Epithelial cell of proximal tubule (primary cell): Measurements from ENCODE around the gene PCED1A. TPM values are rescaled to one million over a fixed set of nuclear protein-coding genes. Genes with fewer than 3 reads are reported as not detected.

Experiments used
- DNase-seq: peaks from one replicate; pipeline ENCODE4 v3.0.0-alpha.2; 2011; ENCODE audit warnings: low read depth
- H3K4me3 ChIP-seq: 2 replicates; pipeline ENCODE4 v1.5.1; 2011; ENCODE audit warnings: low read depth, mild to moderate bottlenecking, low read length
- total RNA-seq: library from RNA; depleted of rRNA; stranded (reverse); fragments of >200 nt; gene quantifications from 2 replicates; pipeline ENCODE4 v1.2.3, GENCODE V29; 2015
- TF ChIP-seq, protein P1 (sequence below): conservative IDR thresholded peaks from 2 replicates; pipeline ENCODE4 v1.5.1; 2012; ENCODE audit warnings: low read depth, mild to moderate bottlenecking, low read length

PCED1A gene
- total RNA-seq, 1 donor from 2014 or later, result 37.5 TPM

DNA sequence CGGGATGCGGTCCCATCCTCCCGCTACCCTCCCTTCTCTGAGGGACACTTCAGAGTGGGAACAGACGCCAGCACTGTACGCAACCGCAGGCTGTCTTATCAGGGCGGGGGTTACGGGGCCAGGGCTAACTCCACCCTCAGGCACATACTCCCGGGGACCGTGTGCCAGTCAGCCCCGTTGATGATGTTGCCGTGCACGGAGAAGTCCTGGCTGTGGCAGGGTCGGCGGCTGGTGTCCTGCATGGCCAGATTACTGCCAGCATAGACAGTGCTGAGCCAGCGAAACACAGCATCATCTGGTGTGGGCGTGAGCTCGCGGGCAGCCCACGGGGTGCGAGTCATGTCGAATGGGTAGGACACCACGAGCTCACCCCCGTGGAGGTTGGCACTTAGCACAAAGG is 45.0 kb downstream of the PCED1A start:
- no peak overlapping the region for H3K4me3 ChIP-seq
- TF ChIP-seq, protein P1, sequence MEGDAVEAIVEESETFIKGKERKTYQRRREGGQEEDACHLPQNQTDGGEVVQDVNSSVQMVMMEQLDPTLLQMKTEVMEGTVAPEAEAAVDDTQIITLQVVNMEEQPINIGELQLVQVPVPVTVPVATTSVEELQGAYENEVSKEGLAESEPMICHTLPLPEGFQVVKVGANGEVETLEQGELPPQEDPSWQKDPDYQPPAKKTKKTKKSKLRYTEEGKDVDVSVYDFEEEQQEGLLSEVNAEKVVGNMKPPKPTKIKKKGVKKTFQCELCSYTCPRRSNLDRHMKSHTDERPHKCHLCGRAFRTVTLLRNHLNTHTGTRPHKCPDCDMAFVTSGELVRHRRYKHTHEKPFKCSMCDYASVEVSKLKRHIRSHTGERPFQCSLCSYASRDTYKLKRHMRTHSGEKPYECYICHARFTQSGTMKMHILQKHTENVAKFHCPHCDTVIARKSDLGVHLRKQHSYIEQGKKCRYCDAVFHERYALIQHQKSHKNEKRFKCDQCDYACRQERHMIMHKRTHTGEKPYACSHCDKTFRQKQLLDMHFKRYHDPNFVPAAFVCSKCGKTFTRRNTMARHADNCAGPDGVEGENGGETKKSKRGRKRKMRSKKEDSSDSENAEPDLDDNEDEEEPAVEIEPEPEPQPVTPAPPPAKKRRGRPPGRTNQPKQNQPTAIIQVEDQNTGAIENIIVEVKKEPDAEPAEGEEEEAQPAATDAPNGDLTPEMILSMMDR, result no peak
- DNase-seq, result no peak

DNA sequence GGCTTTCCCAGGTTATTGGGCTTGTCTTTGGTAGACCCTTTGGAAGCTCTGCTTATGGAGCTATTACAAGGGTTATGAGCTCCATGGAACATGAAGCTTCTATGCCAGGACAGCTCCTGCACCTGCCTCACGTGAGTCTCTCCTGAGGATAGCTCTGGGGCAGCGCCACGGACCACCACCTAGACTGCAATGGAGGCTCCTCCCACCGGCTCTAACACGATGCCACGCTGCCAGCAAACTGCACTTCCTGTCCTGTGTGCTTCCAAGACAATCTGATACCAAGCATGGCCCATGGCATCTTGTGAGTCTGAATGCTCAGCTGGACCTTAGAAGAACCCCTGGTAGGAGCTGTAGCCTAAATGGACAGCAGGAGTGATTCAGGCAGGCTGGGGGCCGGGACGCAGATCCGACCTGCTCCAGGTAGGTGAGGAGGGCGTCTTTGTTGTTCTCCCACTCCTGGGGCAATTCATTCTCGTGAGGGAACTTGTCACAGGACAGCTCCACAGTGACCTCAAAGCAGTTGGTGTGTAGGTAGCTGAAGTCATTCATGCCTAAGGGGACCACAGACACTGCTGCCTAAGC is 45.5 kb downstream of the PCED1A start:
- TF ChIP-seq, protein P1, result no peak

DNA sequence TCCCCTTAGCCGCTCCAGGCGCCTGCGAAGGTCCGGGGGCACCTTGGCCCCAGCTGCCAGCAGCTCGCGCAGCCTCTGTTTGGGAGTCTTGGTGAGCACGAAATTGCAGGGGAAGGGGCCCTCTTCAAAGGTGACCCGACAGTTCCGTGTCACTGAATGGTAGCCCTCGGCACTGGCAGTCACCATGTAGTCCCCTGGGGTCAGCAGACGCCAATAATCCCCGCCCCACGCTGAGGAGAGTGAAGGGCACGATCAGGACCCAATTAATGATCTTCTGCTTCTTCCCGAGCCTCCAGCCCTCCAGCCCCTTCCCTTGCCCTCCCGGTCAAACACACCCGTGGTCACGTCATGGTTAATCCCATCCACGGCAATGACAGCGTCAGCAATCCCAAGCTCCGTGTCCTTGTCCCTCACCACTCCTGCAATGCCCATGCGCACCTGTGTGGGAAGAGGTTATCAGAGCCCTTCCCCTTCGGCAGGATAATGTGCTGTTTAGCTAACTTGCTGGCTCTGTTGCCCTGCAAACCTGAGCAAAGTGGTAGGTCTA is 46.2 kb downstream of the PCED1A start:
- TF ChIP-seq, protein P1, result no peak
- no peak for DNase-seq
- no peak overlapping the region for H3K4me3 ChIP-seq

More for the DNA sequence above, 45.5 kb downstream of the PCED1A start:
- no peak for DNase-seq
- H3K4me3 ChIP-seq, result no peak overlapping the region

DNA sequence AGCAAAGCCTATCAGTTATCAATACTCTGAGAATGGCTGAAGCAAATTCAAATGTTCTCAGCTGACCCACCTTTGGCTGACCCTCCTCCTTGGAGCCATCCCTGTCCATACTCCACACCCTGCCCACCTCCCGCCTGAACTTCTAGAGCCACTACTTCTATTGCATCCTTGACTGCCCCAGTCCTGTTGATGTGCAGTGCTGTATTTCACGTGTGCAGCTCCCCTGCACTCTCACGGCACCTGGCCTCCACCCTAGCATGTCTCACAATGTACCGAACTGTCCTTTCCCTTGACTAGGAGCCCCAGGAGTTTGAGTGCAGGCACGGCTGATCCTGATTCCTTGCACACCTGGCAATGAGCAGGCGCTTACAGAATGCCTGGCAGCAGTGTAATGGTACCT is 47.0 kb downstream of the PCED1A start:
- DNase-seq, result no peak
- no peak overlapping the region for H3K4me3 ChIP-seq
- TF ChIP-seq, protein P1, result no peak

Other genes with a start within 250 kb of the PCED1A start
- gene NOP56, start 188.0 kb downstream of the PCED1A start, total RNA-seq, result 172 and 318 TPM in 2 replicates
- gene IDH3B, start 176.4 kb downstream of the PCED1A start, total RNA-seq, result 99.3 and 123 TPM in 2 replicates
- gene EBF4, start 147.9 kb downstream of the PCED1A start, total RNA-seq, result 0.36 and 2.5 TPM in 2 replicates
- 38.1 and 39.6 TPM in 2 replicates for gene CPXM1, start 40.0 kb downstream of the PCED1A start, total RNA-seq
- 1.1 TPM in 1 of 2 replicates, not detected in the other for gene C20orf141, start 25.7 kb downstream of the PCED1A start, total RNA-seq
- not detected in 2 replicates for gene TMEM239, start 24.3 kb downstream of the PCED1A start, total RNA-seq
- 18.1 and 19.2 TPM in 2 replicates for gene VPS16, start 90 bp upstream of the PCED1A start, total RNA-seq
- gene PTPRA, start 32.8 kb upstream of the PCED1A start, total RNA-seq, result 34.8 and 40.8 TPM in 2 replicates
- gene GNRH2, start 203.0 kb upstream of the PCED1A start, total RNA-seq, result not detected in 2 replicates
- gene MRPS26, start 205.4 kb upstream of the PCED1A start, total RNA-seq, result 107 and 128 TPM in 2 replicates
- 0.43 TPM in 1 of 2 replicates, not detected in the other for gene OXT, start 231.0 kb upstream of the PCED1A start, total RNA-seq
- gene AVP, start 244.1 kb upstream of the PCED1A start, total RNA-seq, result not detected in 2 replicates